Effector memory CD8-positive, alpha-beta T cell (primary cell): ENCODE data around the gene TET2.

Experiments used
- ATAC-seq: fragments of 150-1000 bp; cut with Tn5 transposase; replicated peaks from 2 replicates; pipeline ENCODE4 v1.10.0; 2021; ENCODE audit warnings: mild to moderate bottlenecking, moderate library complexity
- DNase-seq, 3 experiments: peaks; one replicate each; pipeline ENCODE4 v3.0.0; 2021
- H3K27ac Mint-ChIP-seq, 2 donors: one replicate each; pipeline ENCODE4 v1.8.0; 2022; ENCODE audit warnings: mild to moderate bottlenecking in 2 of 2, mixed read lengths in 2 of 2, moderate library complexity in 2 of 2
- H3K27me3 Mint-ChIP-seq, 2 donors: one replicate each; pipeline ENCODE4 v1.8.0; 2022; ENCODE audit warnings: mixed read lengths in 2 of 2
- H3K36me3 Mint-ChIP-seq: one replicate; pipeline ENCODE4 v1.8.0; 2022; ENCODE audit warnings: mild to moderate bottlenecking, moderate library complexity, mixed read lengths; ENCODE audit not compliant: insufficient read depth
- H3K4me1 Mint-ChIP-seq, 2 donors: one replicate each; pipeline ENCODE4 v1.8.0; 2022; ENCODE audit warnings: low read depth in 2 of 2, mixed read lengths in 2 of 2
- H3K4me3 Mint-ChIP-seq, 2 donors: one replicate each; pipeline ENCODE4 v1.8.0; 2022; ENCODE audit warnings: mild to moderate bottlenecking in 2 of 2, mixed read lengths in 2 of 2, moderate library complexity in 2 of 2
- H3K9me3 Mint-ChIP-seq, 2 donors: one replicate each; pipeline ENCODE4 v1.8.0; 2022; ENCODE audit warnings: mixed read lengths in 2 of 2

TET2 gene

DNA sequence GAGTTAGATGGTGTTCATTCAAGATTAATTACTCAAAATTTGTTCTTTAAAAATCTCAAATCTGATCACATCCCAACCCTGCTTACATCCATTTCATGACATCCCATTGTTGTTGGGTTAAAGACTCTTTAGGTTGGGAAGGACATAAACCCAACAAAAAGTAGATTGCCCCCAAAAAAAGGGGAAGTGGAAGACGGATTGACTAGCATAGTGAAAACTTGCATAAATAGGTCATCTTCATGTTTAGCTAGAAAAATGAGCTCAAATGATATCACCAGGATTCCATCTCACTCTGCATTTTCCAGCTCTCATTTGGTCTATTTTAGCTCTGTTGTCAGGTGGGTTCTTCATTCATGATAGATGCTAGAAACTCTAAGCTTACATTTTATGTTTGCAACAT, 18.5 kb upstream of the TET2 start:
- no peak overlapping the region for H3K4me3 Mint-ChIP-seq
- no peaks in the 10 kb centered on the region for H3K9me3 Mint-ChIP-seq
- no peak for DNase-seq
- H3K36me3 Mint-ChIP-seq: no peaks in the 10 kb centered on the region
- ATAC-seq: no peak
- no peaks in the 10 kb centered on the region for H3K4me1 Mint-ChIP-seq
- peaks cover 0 to 5% of the 10 kb centered on the region in 2 donors for H3K27me3 Mint-ChIP-seq
- H3K27ac Mint-ChIP-seq: no peak overlapping the region

DNA sequence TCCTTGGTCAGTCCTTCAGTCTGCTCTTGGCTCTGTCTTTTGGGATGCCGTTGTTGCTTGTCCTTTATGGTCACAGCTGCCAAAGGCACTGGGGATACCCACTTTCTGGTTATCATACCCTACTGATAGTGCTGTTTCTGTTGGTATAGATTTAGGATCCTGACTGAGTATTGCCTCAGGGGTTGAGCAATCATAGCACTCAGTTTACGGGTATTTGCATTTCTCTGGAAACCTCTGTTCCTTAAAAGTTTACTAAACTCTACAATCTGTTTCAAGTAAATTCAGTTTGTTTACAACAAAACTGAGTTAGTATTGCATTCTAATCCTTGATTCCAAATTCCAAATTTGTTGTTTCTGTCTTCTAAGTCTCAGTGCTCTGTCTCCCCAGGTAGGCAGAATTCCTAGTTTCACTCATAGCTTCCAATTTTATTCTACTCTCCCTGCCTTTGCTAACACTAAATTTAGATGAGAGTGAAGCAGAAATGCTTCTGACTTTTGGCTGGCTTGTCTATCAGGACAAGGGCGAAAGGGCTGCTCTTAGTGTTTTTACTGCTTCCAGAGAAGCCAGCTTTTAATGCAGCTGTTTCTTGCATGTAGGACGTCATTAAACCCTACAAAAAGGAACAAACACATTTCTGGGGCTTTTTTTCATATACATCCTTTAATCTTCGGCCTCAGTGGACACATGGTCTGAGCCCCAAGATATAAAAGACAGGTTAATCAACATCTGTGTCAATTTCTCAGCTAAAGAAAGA, 17.2 kb upstream of the TET2 start:
- Mint-ChIP-seq H3K4me1 (no peaks in the 10 kb centered on the region), H3K27ac (no peak overlapping the region), H3K9me3 (no peaks in the 10 kb centered on the region), H3K4me3 (no peak overlapping the region), H3K27me3 (peaks cover 0 to 5% of the 10 kb centered on the region in 2 donors), H3K36me3 (peaks cover 3% of the 10 kb centered on the region)
- ATAC-seq (no peak), DNase-seq (no peak)

DNA sequence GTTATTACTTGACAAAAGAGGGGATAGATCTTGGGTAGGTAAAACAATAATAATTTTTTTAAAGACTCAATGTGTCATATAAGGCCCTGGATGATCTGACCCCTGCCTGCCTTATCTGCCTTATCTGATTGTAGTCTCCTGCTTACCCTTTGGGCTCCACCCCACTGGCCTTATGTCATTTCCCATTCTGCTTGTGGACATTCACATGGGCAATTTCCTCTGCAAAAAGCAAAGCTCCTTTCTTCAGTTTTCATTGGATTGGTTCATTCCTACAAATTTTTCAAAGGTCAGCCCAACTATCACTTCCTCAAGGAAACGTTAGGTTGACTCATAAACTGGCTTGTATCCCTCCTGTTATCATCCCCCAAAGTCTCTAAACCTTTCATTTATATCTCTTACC, 15.7 kb upstream of the TET2 start:
- Mint-ChIP-seq H3K27me3 (peaks cover 0 to 5% of the 10 kb centered on the region in 2 donors), H3K4me1 (no peaks in the 10 kb centered on the region), H3K27ac (no peak overlapping the region), H3K4me3 (no peak overlapping the region), H3K9me3 (no peaks in the 10 kb centered on the region), H3K36me3 (peaks cover 3% of the 10 kb centered on the region)
- DNase-seq: no peak
- ATAC-seq: no peak

DNA sequence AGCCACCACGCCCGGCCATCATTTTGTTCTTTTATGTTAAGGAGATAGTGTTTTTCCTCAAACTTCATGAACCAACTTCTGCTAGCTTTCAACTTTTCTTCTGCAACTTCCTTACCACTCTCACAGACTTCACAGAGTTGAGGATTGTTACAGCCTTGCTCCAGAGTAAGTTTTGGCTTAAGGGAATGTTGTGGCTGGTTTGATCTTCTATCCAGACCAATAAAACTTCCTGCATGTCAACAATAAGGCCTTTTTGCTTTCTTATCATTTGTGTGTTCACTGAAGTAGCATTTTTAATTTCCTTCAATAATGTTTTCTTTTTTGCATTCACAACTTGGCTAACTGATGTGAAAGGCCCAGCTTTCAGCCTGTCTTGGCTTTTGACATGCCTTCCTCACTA, 12.7 kb upstream of the TET2 start:
- H3K27me3 Mint-ChIP-seq: peaks cover 0 to 5% of the 10 kb centered on the region in 2 donors
- H3K9me3 Mint-ChIP-seq: no peaks in the 10 kb centered on the region
- no peak overlapping the region for H3K27ac Mint-ChIP-seq
- DNase-seq: no peak
- no peak for ATAC-seq
- no peak overlapping the region for H3K4me3 Mint-ChIP-seq
- no peaks in the 10 kb centered on the region for H3K4me1 Mint-ChIP-seq
- peaks cover 3% of the 10 kb centered on the region for H3K36me3 Mint-ChIP-seq

DNA sequence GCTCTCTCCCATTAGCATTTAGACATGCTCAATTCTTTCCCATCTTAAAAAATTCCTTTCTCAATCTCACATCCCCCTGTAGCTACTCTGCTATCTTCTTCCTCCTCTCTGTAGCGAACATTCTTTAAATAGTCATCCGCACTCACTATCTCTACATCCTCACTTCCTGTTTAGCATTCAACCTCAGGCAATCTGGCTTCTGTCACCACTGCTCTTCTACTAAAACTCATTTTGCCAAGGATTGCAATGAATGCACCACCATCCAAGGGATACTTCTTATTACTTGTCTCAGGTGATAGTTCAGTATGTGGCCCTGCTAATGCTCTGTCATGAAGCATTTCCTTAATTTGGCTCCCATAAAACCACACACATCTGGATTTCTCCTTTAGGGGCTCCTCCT, 10.9 kb upstream of the TET2 start:
- no peak for ATAC-seq
- Mint-ChIP-seq H3K4me1 (no peaks in the 10 kb centered on the region), H3K4me3 (no peak overlapping the region), H3K27me3 (peaks cover 0 to 5% of the 10 kb centered on the region in 2 donors), H3K9me3 (no peaks in the 10 kb centered on the region), H3K36me3 (peaks cover 3% of the 10 kb centered on the region), H3K27ac (no peak overlapping the region)
- no peak for DNase-seq

DNA sequence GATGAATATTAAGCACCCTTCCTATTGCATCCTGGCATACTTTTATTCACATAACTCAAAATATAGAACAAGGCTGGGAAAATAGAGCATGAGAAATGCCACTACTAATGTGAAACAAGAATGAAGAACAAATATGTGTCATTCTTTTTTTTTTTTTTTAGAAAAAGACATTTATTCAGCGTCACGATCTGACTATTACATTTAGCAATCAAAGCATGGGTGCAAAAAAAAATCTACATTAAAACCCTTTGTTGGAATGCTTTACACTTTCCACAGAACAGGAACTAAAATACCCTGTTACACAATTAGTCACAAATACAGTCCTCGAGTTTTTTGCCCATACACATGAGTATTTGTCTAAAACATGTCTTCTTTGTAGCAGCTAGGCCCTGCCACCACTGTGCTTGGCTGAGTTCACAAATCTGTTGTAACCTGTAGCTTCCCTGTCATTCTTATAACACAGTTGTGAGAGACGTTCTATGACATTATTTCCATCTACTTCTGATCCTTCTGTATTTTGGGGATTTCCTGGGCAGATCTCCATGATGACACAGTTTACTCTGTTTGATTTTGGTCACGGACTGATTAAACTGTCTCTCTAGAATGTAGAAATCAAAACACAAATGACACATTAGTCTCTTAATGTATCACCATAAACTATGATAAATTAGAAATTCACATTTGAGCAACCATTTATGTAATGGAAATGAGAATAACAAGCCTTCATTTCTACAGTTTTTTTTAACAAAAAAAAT, 9.4 kb upstream of the TET2 start:
- Mint-ChIP-seq H3K36me3 (peaks cover 3% of the 10 kb centered on the region), H3K27me3 (peaks cover 0 to 5% of the 10 kb centered on the region in 2 donors), H3K4me1 (peaks cover 0 to 3% of the 10 kb centered on the region in 2 donors), H3K27ac (no peak overlapping the region), H3K4me3 (no peak overlapping the region), H3K9me3 (no peaks in the 10 kb centered on the region)
- no peak for ATAC-seq
- DNase-seq: no peak

DNA sequence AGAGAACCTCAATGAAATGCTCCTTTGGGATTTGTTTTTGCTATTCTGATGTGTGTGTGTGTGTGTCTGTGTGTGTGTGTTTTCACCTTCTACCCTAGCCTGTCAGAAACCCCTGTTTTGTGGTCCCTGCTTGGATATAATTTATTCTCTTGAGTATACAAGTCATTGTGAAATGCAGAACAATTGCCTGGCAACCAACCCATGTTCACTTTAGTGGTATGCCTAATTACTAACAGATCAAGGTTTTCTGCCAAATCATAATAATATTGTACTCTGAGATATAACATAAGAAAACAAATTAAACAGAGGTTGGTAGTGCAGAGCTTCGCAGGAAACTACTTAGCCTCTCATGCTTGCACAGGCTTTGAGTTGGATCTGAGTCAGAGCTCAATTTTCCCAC, 7.0 kb upstream of the TET2 start:
- Mint-ChIP-seq H3K4me3 (no peak overlapping the region), H3K27ac (no peak overlapping the region), H3K9me3 (no peaks in the 10 kb centered on the region), H3K36me3 (no peaks in the 10 kb centered on the region), H3K27me3 (peaks cover 0 to 5% of the 10 kb centered on the region in 2 donors), H3K4me1 (peaks cover 0 to 3% of the 10 kb centered on the region in 2 donors)
- DNase-seq: no peak
- ATAC-seq: no peak

DNA sequence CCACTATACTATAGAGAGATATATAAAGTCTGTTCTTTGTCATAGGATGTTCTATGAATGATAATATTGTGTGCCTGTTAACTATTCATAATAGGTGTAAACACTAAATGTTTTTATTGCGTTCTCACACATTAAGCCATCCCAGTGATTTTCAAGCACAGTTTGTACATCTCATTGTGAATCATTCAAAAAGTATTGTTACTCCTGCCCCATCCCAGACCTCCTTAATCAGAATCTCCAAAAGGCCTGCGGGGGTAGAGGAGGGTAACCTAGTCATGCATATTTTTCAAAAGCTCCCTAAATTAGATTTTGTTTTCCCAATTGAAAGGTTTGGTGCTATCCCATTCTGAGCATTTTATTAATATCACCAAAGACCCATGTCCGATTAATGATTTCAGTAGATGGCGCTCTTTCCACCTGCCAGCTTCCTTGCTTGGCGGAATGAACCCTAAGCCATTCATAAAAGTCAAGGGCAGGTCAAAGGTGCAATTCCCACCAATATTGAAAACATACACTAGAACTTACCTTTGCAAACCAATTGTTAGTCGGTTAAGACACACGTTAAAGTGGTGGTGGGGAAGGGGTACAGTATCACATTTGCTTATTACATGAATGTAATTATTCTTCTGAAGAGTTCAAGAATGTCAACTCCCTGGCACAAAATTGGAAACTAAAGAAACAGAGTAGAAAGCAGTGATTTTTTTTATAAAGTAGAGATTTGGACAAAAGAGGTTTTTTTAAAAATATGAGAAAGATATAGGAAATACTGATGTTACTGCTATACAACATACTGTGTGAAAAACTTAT, 5.8 kb upstream of the TET2 start:
- Mint-ChIP-seq H3K36me3 (peaks cover 7% of the 10 kb centered on the region), H3K4me1 (peaks cover 8 to 10% of the 10 kb centered on the region in 2 donors), H3K27ac (no peak overlapping the region), H3K9me3 (no peaks in the 10 kb centered on the region), H3K27me3 (peaks cover 0 to 5% of the 10 kb centered on the region in 2 donors), H3K4me3 (no peak overlapping the region)
- ATAC-seq: peak; percentile 66
- peak; percentile 42 to 47 (median 44) for DNase-seq

DNA sequence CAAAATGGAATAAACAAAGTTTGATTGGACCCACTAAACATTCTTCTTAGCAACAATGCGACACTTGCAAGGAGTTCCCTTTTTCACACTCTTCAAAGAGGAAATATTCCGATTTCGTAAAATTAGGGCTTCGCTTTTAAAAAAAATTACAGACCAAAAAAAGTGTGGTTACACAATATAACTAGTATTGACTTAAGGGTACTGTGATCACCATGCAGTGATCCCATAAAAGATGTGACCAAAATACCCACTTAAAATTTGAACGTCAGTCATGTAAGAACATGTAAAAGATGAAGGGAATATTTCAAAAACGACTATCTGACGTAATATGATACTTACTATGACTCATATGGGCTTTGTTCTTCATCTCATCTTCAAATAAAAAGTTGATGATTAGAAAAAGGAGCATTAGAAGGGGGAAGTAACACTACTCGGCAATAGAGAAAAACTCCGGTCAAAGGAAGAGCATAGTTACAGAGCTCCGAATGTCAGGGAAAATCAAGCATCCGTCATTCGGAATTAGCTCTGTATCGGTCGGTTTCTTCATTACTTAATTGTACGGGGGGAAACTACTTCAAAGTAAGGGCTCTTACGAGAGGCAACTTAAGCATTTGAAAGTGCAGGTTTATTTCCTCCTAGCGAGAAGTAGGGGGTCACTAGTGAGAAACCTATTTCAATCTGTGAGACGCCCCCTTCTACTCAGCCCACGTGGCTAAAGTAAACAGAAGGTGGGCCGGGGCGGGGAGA, 1.3 kb upstream of the TET2 start:
- no peak for ATAC-seq
- Mint-ChIP-seq H3K4me1 (peaks cover 27 to 44% of the 10 kb centered on the region in 2 donors), H3K4me3 (peak overlapping the region; percentile 98 to 100), H3K9me3 (no peaks in the 10 kb centered on the region), H3K36me3 (peaks cover 17% of the 10 kb centered on the region), H3K27ac (peak overlapping the region; percentile 85 to 96), H3K27me3 (no peaks in the 10 kb centered on the region)
- no peak for DNase-seq

DNA sequence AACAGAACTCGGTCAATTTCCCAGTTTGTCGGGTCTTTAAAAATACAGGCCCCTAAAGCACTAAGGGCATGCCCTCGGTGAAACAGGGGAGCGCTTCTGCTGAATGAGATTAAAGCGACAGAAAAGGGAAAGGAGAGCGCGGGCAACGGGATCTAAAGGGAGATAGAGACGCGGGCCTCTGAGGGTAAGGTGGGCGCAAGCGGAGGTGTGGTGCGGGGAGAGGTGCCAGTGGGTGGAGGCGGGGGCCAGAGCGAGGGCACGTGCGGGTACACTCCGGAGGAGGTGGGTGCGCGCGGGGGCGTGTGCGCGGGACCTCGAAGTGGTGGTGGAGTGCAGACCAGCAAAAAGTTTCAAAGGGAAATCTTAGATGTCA, 787 bp upstream of the TET2 start:
- peak; percentile 42 for ATAC-seq
- Mint-ChIP-seq H3K4me1 (peaks cover 28 to 48% of the 10 kb centered on the region in 2 donors), H3K4me3 (peak overlapping the region; percentile 98 to 100), H3K27me3 (no peaks in the 10 kb centered on the region), H3K27ac (peak overlapping the region; percentile 85 to 96), H3K36me3 (peaks cover 17% of the 10 kb centered on the region), H3K9me3 (no peaks in the 10 kb centered on the region)
- peak in 2 of 3 experiments; percentile 24 to 33 for DNase-seq

DNA sequence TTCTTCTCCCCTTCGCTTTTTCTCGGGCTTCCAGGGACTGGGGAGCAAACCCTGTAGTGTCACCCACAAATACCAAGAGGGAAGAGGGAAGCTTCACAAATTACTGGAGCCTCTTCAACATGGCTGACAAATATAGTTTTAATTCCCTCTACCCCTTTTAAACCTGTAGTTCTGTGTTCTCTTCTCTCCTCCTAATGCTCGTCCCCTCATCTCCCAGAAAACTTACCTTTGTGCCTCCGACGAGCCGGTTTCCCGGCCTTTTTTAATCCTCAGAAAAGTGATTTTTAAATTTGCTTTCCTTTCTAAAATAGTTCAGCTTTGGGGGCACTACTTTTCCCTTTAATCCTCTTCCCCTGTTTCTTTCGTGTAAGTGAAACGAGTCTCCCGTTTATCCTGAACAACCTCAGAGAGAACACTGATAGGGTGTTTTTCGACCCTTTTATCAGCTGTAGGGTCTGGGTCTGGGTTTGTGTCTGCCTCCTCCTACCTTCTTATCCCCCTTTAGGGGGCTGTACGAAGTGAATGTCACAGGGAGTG, 408 bp downstream of the TET2 start:
- Mint-ChIP-seq H3K36me3 (peaks cover 17% of the 10 kb centered on the region), H3K4me1 (peaks cover 25 to 48% of the 10 kb centered on the region in 2 donors), H3K9me3 (no peaks in the 10 kb centered on the region), H3K27ac (peak overlapping the region; percentile 97 to 100), H3K27me3 (no peaks in the 10 kb centered on the region), H3K4me3 (peak overlapping the region; percentile 98 to 100)
- no peak for DNase-seq
- peak; percentile 11 for ATAC-seq

DNA sequence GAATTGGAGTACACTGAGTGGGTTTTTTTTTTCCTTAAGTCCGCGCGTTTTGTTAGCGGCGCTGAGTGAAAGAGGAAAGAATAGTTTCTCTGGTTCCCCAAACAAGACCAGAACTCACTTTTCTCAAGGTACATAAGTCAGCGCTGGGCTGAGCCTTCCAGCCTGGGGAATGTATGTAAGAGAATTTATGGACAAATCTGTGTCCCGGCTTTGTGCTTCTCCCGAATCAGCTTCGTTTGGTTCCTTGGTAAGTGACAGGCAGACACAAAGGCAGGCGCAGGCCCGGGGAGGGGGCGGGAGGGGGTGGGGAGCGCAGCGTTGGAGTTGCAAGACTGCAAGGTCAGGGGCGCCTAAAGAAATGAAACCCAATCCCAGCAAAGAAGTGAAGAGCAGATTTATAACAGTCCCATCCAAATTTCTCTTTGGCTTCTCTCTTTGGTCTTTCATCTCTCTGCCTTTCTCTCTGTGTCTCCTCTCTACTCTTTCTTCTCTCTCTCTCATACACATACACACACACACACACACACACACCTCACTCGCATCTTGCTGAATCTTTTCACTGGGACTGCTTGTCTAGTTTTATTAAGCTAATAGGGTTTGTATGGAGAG, 981 bp downstream of the TET2 start:
- ATAC-seq (no peak), DNase-seq (peak in 2 of 3 experiments; percentile 3 to 10)
- no peaks in the 10 kb centered on the region for H3K27me3 Mint-ChIP-seq
- no peaks in the 10 kb centered on the region for H3K9me3 Mint-ChIP-seq
- H3K36me3 Mint-ChIP-seq: peaks cover 17% of the 10 kb centered on the region
- peak overlapping the region; percentile 97 to 100 for H3K27ac Mint-ChIP-seq
- peaks cover 25 to 48% of the 10 kb centered on the region in 2 donors for H3K4me1 Mint-ChIP-seq
- peak overlapping the region; percentile 98 to 100 for H3K4me3 Mint-ChIP-seq
